GM19452 (cell line): ENCODE measurements around the gene SLC35G6.

Experiments used
- ATAC-seq: cut with Tn5 transposase; IDR thresholded peaks from one replicate; pipeline ENCODE4 v1.9.1; 2021; ENCODE audit not compliant: unreplicated experiment

SLC35G6 gene

GRCh38 chr17:7499161-7499560 is 17.9 kb downstream of the SLC35G6 start:
- ATAC-seq, result no peak

DNA sequence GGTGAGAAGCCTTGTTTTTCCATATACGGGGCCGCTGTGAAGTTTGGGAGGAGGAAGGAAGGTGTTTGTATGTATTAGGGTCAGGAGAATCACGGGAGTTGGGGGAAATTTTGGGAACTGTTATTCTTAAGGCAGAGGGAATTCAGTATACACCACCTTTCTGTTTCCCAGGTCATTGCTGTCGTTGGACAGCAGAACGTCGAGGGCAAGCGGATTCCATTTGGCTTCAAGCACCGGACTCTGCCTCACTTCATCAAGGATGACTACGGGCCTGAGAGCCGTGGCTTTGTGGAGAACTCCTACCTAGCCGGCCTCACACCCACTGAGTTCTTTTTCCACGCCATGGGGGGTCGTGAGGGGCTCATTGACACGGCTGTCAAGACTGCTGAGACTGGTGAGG is 20.5 kb downstream of the SLC35G6 start:
- no peak for ATAC-seq

DNA sequence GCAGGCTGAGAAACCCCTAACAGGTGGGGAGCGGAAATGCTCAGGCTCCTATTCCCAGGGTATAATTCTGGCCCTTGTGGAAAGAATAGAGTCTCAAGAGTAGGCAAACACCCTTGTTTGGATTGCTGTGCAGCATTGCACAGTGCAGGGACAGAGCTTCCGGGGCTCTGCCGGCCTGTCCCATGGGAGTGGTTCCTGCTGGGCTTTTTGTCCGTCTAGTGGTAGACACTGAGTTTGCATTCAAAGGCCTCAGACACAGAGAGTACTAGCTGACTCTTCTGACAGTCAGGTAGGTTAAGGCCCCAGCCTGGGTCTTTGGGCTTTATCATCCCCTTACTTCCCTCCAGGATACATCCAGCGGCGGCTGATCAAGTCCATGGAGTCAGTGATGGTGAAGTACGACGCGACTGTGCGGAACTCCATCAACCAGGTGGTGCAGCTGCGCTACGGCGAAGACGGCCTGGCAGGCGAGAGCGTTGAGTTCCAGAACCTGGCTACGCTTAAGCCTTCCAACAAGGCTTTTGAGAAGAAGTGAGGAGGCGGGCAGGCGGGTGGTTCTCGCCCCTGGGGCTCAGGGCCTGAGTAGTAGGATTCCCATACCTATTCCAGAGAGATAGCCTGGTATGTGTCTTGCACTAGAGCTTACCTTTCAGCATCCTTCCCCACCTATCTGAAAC is 21.1 kb downstream of the SLC35G6 start:
- ATAC-seq, result no peak

- ATAC-seq, result no peak
These were observed 21.7 kb downstream of the SLC35G6 start for GRCh38 chr17:7502987-7503386.

- ATAC-seq, result no peak
These were observed 22.3 kb downstream of the SLC35G6 start for GRCh38 chr17:7503521-7503920.

- ATAC-seq, result no peak
These were observed 26.9 kb downstream of the SLC35G6 start for GRCh38 chr17:7508145-7508544.

GRCh38 chr17:7508846-7509245 is 27.6 kb downstream of the SLC35G6 start:
- ATAC-seq, result no peak

GRCh38 chr17:7509937-7510336 is 28.7 kb downstream of the SLC35G6 start:
- no peak for ATAC-seq

DNA sequence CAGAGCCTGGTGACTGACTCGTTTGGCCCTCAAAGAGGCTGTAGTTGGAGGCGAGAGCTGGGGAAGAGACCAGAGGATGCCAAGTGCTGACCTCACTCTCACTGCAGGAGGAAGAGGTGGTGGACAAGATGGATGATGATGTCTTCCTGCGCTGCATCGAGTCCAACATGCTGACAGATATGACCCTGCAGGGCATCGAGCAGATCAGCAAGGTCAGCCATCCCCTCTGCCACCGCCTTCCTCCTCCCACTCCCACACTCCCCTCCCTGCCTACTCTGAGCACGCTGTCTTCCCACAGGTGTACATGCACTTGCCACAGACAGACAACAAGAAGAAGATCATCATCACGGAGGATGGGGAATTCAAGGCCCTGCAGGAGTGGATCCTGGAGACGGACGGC is 29.9 kb downstream of the SLC35G6 start:
- ATAC-seq, result no peak

DNA sequence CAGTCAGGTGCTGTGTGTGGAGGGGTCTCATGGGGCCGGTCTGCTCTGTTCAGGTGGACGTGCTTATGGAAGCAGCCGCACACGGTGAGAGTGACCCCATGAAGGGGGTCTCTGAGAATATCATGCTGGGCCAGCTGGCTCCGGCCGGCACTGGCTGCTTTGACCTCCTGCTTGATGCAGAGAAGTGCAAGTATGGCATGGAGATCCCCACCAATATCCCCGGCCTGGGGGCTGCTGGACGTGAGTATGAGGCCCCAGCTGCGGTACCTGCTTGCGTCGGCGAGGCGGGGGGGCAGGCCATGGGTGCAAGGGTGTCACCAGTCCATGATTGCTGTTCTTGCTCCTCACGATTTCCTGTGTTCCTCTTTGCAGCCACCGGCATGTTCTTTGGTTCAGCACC is 30.9 kb downstream of the SLC35G6 start:
- ATAC-seq, result no peak

- no peak for ATAC-seq
These were observed 31.7 kb downstream of the SLC35G6 start for GRCh38 chr17:7512824-7513540.

DNA sequence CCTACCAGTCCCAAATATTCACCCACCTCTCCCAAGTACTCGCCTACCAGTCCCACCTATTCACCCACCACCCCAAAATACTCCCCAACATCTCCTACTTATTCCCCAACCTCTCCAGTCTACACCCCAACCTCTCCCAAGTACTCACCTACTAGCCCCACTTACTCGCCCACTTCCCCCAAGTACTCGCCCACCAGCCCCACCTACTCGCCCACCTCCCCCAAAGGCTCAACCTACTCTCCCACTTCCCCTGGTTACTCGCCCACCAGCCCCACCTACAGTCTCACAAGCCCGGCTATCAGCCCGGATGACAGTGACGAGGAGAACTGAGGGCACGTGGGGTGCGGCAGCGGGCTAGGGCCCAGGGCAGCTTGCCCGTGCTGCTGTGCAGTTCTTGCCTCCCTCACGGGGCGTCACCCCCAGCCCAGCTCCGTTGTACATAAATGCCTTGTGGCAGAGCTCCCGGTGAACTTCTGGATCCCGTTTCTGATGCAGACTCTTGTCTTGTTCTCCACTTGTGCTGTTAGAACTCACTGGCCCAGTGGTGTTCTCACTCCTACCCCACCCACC is 32.7 kb downstream of the SLC35G6 start:
- no peak for ATAC-seq

DNA sequence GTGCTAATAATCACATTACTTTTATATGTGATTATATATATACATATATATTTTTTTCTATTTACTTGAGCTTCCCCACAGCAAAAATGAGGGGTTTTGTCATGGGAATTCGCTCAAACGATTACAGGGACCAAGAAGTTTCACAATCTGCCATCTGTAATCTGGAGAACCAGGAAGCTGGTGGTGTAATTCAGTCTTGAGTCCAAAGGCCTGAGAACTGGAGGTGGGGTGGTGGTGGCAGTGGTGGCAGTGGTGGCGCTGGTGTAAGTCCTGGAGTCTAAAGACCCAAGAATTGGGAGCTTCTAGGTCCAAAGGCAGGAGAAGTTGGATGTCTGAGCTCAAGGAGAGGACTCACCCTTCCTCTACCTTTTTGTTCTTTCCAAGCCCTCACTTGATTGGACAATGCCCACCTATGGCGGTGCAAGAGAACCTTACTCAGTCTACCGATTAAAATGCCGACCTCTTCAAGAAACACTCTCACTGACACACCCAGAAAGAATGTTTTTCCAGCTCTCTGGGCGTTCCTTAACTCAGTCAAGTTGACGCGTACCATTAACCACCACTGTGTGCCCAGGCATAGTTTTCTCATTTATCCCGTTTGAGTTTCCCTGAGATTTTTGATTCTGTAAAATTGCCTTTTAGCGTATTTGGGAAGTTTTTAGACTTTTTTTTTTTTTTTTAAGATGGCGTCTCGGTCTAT is 34.8 kb downstream of the SLC35G6 start:
- ATAC-seq, result no peak

DNA sequence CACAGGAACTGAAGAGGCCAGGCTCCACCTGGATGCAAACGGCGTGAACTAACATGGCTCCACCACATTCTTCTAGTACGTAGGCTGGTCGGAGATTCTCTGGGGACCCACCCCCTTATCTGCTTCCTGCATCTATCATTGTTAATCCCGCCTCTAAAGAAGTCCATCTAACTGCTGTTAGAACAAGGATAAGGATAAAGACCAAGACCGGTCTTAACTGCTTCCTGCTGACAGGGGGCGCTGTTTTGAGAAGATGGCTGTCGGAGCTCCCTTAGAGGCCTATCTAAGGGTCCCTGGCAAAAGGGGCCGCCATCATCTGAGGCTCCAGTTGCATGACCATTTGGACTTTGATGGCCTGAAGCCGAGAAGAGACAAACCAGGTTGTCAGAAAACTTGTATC is 41.8 kb downstream of the SLC35G6 start:
- no peak for ATAC-seq

DNA sequence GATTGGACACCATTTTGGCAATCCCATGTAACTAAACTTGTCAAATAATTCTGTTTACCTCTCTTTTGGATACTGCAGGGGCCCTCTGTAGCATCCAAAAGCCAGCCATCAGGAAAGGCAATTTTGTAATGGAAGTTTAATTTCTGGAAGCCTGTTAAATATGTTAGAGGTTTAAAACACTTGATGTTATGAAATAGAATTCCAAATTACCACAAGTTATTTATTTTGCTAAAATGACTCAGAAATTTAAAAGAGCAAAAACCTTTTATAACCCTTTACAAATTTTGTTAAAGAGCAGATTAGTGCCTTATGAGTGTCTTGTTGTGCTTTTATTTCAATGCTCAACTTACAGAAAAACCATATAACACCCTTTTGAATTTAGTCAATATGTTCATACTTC is 47.6 kb downstream of the SLC35G6 start:
- ATAC-seq, result no peak

DNA sequence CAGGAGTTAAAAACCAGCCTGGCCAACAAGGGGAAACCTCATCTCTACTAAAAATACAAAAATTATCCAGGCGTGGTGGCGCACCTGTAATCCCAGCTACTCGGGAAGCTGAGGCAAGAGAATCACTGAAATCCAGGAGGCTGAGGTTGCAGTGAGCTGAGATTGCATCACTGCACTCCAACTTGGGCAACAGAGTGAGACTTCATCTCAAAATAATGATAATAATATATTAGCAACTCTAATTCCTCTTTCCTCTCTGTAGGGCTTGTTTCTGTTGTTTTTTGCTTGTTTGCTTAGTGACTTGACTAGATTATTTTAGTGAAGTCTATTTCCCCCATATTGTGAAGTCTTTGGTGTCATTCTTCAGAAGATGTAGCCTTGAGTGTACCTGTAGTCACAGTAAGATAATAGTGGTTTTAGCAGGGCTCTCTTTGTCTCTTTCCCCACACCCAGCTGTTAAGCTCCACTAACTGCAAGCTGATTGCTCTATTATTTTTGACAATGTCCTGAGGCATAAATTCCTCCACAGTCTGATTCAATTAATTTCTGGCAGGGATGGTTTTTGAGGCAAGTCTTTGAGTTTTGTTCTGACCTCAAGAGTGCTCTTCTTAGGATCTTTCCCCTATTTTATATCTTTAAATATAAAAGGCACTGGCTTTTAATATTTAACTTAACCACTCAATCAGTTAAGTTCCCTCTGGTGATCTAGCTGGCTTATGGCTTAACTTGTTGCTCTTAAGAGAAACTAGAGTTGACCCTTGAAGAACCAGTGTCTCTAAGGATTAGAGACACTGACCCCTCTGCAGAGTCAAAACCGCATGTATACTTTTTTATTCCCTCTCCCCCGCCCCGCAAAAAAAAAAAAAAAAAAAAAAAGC is 49.0 kb downstream of the SLC35G6 start:
- no peak for ATAC-seq
